ENCODE measurements around the gene LRRC37A2.
"Not testable (repeated sequence)": the region's sequence is repeated elsewhere in the genome, so short reads cannot be mapped to it uniquely, and the experiment has no call there.

Gene LRRC37A2

GRCh38 chr17:46598344-46598931 lies 86.2 kb downstream of the LRRC37A2 start:
- not testable (repeated sequence) for DNase-seq

- DNase-seq, result not testable (repeated sequence)
Observed at GRCh38 chr17:46600767-46601166, 88.5 kb downstream of the LRRC37A2 start.

GRCh38 chr17:46603125-46603524 lies 90.9 kb downstream of the LRRC37A2 start:
- DNase-seq, result not testable (repeated sequence)
